ELF-1 (cell line): ENCODE results near the gene TTC19.

Experiments used
- DNase-seq: peaks from one replicate; pipeline ENCODE4 v3.0.0-alpha.2; 2016; ENCODE audit warnings: low read depth, low spot score

The TTC19 gene, protein sequence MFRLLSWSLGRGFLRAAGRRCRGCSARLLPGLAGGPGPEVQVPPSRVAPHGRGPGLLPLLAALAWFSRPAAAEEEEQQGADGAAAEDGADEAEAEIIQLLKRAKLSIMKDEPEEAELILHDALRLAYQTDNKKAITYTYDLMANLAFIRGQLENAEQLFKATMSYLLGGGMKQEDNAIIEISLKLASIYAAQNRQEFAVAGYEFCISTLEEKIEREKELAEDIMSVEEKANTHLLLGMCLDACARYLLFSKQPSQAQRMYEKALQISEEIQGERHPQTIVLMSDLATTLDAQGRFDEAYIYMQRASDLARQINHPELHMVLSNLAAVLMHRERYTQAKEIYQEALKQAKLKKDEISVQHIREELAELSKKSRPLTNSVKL

DNA sequence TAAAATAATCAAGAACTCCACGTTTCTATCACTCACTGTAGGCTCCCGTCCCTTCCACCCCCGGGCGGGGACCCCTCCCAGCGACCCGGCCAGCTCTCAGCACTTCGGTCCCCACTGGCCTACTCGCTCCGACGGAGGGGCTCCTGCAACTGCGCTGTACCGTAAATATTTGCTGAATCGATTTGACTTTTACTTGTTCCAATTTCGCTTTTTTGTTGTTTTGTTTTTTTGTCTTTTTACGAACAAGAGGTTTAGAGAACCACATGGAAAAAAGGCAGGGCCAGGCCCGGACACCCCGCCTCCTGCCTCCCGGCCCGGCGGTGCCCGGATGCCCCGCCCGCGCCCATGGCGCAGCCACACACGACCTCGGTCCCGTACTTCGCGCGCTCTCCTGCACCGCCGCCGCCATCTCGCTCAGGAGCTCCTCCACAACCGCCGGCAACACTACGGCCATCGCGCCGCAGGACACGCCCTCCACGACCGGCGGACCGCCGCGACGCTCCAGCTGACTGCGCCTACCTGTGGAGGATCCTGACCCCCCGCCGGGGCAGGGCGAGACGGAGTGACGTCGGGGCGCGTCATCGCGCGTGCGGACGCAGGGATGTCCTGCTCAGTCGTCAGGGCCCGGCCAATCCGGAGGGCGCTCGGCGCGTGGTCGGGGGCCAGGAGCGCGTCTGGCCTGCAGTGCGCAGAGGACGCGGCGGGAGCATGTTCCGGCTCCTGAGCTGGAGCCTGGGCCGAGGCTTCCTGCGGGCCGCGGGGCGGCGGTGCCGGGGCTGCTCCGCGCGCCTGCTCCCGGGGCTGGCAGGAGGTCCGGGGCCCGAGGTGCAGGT lies at the start of gene TTC19, which contains the start of gene ZSWIM7:
Gene TTC19, plus strand, starts transcription at position 684 of the 833 bp plus-strand sequence. Its CDS starts 25 bp downstream, at position 709.
Gene ZSWIM7, minus strand, starts transcription at position 564 of the 833 bp plus-strand sequence. Its CDS starts 110 bp downstream, at position 454.
- peak; percentile 98 for DNase-seq

DNA sequence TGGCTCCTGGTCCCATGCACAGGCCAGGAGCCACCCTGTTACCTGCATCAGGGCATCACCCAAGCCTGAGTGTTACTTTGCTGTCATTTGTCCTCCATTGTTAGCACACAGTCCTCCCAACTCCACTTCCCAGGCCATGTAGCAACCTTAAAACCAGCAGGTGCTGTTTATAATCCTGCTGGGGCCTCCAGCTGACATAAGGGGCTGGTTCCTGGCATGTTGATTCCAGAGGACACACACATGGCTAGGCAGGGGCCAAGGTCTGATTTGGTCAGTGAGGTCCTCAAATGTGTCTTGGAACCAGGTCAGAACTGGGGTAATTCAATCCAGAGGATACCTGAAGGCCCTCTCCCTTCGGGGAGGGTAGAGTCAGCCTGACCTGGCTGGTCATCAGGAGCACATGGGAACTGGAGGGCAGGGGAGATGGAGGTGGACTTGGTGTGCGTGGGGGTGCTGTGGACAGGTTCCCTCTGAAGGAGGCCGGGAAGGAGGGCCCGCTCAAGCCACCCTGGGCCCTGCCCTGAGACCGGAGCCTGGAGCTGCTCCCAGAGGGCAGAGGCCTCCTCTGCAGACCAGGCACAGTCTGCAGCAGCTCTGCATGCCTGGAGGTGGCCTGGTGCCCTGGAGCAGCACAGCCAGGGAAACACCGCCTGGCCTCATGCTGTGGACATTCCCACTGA lies 48.1 kb upstream of the TTC19 start:
- peak; percentile 27 for DNase-seq

DNA sequence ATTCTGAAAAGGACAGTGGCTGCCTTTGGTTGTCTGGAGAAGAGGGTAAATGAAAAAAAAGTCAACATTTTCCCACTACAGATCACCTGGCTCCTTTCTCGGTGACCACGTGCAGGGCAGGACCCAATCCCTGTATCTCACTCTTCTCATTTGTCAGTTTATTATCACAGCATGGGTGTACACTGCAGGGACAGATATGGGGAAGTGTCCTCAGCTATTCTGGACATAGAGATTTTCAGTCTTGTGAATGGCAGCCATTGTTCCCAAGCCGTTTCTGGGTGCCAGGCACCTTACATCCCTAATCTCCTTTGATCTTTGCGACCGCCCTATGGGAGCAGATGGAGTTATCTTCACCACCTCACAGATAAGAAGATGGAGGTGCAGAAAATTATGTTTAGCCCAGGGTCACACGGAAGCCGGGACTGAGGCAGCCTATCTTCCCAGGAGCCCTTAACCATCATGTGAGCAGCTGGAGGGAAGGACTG lies 47.5 kb upstream of the TTC19 start:
- DNase-seq: no peak

DNA sequence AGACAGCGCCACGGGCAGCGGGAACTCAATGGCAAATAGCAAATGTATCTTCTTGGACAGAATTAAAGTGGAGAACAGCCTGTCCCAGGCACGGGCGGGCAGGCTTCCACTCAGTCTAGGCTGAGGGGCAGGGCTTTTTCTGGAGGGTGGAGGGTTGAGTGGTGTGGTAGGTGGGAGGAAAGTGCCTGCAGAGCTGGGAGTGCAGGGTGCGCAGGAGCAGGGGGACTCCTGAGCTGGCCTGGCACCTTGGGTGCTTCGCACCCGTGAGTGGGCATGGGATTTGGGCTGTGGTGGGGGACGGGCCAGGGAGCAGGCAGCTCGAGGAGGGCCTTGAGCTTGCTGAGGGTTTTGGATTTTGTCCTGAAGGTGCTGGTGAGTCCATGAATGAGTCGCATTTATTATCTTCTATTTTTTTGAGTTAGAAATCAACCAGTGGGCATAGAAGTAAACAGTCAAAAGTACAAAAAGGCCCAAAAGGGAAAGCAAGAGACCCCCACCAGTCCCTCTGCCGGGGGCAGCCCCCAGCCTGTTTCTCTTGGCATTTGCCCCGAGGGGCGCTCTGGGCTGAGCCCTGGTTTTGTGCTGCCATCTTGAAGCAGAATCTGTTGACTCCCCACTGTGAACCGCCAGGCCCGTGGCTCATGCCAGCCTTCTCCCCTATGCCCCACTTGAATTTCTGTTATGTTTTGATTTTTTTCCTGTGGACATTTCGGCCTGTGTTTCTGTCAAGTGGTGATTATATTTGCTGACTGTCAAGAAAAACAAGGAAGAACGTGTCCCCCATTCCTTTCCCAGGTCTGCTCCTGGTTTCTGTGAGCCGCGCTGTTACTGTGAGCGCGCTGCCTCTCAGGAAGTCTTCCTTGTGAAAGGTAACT lies 46.5 kb upstream of the TTC19 start:
- no peak for DNase-seq

DNA sequence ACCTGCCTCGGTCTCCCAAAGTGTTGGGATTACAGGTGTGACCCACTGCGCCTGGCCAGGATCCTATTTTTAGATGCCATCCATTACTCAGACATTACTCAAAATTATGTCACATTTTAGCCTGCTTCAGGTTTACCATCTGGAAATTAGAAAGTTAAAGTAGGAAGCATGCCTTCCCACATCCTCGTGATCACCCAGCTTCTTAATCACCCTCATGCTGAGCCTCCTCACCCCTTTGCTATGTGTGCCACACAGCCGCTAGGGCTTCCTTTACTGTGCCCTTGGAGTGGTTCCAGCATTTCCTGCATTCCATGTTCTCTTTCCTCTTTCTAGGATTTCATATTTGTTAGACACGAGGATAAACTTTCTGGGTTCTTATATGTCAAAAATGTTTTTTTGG lies 45.4 kb upstream of the TTC19 start:
- no peak for DNase-seq

DNA sequence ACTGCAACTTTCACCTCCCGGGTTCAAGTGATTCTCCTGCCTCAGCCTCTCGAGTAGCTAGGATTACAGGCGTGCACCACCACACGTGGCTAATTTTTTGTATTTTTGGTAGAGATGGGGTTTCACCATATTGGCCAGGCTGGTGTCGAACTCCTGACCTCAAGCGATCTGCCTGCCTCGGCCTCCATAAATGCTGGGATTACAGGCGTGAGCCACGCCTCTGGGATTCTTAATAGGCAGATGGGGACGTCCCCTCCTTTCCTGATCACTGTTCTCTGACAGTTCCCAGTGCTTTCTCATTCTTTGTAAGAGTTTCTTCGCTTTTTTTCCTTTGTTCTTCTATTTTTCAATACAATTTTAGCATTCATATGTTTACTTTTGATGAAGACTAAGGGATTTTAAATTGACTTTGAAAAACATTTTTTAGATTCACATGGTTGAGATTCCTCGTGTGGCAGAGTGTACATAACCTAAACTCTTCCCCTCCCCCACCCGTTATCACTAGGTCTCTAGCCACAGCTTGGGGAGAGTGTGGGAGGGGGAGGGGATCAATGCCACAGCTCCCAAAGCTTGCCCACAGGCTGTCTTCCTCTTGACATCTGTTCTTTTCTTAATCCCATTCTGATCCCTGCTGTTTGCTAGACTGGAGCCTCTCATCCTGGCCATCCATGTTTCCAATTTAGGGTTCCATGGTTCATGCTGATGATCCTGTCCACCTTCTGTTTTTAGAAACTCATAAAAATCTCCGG lies 43.7 kb upstream of the TTC19 start:
- DNase-seq: peak; percentile 71

DNA sequence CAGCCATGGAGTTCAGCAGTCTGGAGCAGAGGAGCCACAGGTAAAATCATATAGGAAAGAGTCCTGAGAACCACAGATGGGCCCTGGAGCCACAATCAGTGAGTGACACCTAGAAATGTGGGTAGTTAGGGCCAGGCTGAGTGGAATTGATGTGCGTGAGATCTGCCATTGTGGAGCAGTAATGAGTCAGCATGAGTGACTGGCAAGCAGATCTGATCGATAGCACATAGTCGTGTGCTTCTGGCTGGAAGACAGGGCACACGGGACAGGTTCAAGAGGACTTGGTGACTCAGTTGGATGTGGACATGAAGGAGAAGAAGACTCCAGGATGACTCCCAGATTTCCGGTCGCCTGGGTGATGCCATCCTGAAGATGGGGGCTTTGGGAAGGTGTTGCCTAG lies 42.4 kb upstream of the TTC19 start:
- DNase-seq: no peak

DNA sequence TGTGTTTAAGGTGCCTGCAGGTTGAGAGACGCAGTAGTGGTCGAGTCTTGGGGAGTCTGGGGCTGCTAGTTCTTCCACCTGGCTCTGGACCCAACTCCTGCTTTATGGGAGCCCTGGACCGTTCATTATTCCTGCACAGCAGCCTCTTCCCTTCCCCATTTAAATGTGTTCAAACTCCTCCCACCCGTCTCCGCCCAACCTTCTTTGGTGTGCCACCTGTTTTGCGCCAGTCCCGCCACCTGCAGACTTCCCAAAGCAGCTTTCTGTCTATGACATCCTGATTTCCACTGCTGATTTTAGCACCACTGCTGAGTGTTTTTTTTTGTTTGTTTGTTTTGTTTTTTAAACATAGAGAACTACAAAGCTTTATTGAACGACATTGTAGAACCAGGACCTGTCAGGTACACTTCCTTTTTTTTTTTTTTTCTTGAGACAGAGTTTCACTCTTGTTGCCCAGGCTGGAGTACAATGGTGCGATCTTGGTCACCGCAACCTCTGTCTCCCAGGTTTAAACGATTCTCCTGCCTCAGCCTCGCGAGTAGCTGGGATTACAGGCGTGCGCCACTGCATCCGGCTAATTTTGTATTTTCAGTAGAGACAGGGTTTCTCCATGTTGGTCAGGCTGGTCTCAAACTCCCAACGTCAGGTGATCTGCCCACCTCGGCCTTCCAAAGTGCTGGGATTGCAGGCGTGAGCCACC lies 41.9 kb upstream of the TTC19 start:
- DNase-seq: no peak

DNA sequence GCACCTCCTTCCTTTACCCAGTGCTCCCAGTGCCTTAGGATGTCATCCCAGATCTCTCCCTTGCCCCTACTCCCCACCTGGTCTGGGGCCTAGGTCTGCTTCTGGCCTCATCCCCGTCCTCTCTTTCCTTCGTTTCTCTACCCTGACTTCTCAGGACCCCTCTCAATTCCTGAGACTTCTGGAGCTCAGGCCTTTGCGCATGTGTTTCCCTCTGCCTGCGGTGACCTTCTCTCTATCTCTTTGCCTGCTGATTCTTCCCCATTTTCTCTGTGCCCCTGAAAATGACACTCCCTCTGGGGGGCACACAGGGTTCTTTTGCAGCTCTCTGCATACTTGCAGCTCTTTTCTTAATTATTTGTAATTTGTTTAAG lies 41.2 kb upstream of the TTC19 start:
- DNase-seq: no peak

DNA sequence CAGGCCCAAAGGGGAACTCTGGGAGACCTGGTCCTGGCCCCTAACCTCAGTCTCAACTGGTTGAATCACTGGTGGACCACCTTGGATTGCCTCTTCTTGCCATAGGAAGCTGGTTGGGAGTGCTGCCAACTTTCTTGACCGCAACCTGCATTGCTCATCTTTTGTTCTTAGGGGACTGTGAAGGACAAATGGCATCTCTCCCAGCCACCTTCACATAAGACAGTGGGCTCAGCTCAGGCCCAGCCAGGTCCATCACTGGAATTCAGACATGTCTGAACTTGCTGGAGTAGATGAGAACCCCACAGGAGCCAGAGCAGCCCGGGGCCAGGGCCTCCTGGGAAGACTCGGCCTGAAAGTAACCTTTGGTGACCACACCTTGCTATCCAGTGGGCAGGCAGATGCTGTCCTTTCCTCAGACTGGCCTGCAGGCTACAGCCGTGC lies 35.9 kb upstream of the TTC19 start:
- DNase-seq: peak; percentile 49

DNA sequence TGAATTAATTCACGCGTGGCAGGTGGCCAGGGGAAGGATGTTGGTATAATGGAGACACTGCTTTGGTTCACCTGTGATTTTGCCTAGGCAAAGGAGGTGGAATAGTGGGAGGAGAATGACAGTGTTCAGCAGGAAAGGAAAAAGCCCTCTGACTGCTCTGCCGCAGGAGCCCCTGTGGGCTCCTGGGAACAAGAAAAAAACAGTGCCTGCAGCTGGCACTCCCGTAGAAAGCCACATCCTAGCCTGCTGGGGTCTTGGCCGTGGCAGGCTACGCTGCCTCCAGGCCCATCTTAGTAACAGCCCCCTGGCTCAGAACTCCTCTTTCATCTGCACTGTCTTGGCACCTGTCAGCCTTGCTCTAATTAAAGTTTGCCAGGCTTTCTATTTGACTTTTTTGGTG lies 34.1 kb upstream of the TTC19 start:
- DNase-seq: peak; percentile 44

DNA sequence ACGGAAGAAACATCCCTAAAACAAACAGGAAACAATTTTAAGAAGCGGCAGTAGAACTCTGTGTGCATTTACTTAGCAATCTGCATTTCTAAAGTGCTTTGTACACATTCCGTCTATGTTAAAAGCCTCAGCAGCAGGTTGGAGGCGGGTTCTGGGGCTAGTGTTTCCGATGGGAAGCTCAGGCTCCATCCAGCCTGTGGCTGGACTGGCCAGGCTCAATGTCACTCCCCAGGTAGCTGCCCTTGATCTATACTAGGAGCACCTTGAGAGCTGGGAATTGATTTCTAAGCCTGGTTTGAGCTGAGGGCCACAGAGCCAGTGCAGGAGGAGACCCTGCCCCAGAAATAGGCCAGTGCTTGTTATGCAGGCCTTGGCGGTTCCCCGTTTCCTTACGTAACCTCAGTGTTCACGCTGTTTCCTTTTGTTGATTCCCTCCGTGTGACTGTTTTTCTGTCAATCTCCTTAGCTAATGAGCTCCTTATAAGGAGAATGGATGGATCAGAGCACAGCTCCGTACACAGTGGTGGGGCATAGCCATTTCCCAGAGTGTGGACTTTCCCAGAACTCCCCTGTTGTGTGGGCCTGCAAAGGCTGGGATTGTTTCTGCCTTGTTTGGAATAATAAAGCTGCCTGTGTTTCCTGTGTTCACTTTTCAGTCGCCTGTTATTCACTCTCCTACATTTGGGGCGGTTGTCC lies 33.3 kb upstream of the TTC19 start:
- DNase-seq: peak; percentile 85

DNA sequence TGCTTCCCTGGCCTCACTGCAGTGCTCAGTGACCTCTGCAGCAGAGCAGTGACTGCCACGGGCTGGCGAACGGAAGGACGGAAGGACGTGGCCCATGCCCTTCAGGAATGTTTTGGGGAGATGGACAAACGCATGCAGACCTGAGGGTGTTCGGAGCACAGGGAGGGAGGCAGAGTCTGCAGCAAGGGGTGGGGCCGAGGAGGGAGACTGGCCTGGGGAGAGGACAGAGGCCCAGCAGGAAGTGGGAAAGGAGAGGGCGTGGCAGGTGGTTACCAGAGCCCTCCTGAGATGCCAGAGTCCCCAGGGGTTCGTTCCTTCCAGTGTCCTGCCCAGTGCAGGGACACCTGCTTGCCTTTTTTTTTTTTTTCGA lies 32.8 kb upstream of the TTC19 start:
- DNase-seq: peak; percentile 74

DNA sequence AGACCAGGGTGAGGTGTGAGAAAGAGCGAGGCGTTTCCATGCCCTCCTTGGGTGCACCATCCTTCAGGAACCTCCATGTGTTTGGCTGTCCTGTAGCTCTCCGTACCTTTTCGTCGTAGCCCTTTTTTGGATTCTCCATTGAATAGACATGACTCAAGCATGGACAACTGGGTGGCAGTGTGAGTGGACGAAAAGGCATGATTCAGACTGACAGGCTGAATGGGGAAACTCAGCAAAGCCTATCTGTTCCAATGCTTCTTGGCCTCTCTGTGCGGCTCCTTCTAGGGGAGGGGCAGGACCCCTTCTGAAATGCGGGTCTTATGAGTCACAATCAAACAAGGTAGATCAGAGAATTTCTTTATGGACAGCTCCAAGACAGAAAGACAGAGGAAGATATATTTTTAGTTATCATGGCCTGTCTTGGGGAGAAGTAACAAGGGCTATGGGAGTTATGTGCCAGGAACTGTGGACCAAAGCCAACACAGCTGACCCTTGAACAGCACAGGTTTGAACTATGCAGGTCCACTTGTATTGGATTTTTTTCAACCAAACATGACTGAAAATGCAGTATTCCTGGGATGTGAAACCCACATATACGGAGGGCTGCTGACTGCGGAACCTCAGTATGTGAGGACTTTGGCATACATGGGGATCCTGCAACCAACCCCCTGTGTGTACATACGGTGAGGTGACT lies 31.8 kb upstream of the TTC19 start:
- DNase-seq: no peak

DNA sequence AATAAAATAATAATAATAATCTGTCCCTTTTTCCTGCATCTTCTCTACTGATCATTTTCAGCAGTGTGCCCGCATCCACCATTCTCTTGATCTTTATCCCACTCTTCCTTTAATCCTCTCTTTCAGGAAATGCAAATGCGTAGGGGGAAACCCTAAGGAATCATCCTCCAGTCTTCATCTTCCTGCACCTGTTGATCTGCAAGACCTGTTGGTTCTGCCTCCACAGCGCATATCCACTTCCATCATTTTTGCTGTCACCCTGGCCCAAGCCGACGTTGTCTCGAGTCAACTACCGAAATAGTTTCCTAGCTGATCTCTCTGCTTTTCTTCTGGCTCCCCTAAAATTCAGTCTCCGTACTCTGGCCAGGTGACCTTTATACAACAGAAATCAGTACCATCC lies 30.2 kb upstream of the TTC19 start:
- no peak for DNase-seq

DNA sequence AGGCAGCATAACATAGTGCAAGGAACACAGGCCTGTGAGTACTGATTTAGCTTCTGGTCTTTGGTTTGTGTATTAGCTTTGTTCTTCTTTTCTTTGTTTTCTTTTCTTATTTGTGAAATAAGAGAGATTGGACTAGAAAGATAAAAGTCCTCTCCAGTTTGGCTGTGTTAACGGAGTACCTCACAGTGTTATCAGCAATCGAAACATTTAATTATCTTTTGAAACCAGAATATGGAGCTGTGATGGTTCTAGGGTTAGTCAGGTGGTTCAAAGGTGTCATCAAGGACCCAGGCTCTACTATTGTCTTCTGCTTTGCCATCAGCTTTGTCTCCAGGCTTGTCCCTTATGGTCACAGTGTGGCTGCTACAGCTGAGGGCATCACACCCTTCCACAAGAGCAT lies 29.1 kb upstream of the TTC19 start:
- no peak for DNase-seq

DNA sequence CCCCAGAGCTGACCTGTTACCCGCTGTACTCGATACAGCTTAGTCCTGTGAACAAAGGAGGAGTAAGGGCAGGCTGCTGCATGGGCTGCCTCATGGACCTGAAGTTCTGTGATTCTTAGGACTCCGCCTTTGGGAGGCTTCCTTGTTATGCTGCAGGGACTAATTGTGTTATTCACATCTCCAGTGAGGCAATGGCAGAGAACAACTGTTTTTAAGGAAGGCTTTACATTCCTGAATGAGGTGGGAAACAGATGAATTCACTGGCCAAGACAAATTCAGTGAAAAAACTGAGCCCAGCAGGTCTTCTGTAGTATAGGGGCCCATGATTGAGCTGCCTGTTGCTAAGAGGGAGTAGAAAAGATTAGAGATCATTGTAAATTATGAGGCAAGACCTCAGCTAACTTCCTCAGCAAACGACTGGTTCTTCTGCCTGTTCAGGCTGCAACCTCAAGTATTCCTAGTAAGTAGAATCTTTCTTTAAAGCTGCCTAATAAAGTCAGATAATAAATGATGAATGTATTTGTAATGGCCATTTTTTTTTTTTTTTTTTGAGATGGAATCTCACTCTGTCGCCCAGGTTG lies 28.4 kb upstream of the TTC19 start:
- DNase-seq: no peak

DNA sequence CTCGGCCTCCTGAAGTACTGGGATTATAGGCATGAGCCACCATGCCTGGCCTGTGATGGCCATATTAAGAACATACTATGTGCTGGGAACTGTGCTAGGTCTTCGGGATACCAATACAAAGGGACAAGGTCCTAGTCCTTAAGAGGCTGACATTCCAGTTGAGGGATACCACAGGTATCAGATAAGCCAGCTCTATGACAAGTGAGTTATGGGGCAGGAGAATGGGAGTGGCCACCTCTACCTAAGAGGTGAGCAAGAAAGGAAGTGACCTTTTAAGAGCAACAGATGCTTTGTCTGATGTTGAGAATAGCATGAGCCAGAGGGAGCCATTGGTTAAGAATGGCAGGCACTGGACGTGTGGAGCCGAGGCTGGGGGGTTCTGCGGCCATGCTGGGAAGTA lies 27.7 kb upstream of the TTC19 start:
- DNase-seq: no peak
